GM10266 (cell line): ENCODE data around the gene GEMIN2.
"Not testable (repeated sequence)": the region's sequence is repeated elsewhere in the genome, so short reads cannot be mapped to it uniquely, and the experiment has no call there.

Source experiments
- DNase-seq: peaks from one replicate; pipeline ENCODE4 v3.0.0; 2012; ENCODE audit errors: extremely low spot score
- TF ChIP-seq, protein P1 (sequence below): IDR thresholded peaks from 2 replicates; pipeline ENCODE4 v1.5.1; 2012; ENCODE audit warnings: mild to moderate bottlenecking, low read depth; ENCODE audit not compliant: control insufficient read depth, insufficient read depth; ENCODE audit errors: missing control alignments

Gene GEMIN2, protein sequence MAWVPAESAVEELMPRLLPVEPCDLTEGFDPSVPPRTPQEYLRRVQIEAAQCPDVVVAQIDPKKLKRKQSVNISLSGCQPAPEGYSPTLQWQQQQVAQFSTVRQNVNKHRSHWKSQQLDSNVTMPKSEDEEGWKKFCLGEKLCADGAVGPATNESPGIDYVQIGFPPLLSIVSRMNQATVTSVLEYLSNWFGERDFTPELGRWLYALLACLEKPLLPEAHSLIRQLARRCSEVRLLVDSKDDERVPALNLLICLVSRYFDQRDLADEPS

DNA sequence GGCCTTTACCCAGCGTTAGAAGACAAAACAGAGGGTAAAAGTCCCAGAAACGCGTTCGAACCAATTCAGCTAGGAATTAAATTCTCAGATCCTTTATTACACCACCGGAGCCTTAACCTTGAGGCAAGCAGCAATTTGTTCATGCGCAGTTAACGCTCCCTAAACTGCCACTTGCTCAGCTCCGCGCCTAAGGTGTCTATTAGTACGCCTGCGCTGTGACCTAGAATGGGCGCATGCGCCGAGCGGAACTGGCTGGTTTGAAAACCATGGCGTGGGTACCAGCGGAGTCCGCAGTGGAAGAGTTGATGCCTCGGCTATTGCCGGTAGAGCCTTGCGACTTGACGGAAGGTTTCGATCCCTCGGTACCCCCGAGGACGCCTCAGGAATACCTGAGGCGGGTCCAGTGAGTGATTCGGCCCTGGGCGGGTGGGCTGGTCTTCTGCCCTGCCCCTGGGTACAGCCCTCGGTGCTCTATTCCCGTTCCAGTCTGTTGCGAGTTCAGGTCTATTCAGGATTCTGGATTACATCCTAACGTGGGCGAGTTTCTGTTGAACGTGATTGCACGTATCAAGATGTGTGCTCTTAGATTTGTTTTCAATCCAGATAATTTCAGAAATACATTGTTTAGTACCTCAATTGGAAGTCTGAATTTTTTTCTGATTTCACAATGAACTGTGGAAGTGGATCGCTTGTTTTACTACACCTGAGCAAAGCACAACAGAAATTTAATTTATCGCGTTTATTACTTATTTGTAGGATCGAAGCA, at the start of gene GEMIN2:
TSS of gene GEMIN2 (plus strand) at position 251 of the 766 bp plus-strand sequence. CDS start at position 267, 16 bp downstream.
- TF ChIP-seq, protein P1, sequence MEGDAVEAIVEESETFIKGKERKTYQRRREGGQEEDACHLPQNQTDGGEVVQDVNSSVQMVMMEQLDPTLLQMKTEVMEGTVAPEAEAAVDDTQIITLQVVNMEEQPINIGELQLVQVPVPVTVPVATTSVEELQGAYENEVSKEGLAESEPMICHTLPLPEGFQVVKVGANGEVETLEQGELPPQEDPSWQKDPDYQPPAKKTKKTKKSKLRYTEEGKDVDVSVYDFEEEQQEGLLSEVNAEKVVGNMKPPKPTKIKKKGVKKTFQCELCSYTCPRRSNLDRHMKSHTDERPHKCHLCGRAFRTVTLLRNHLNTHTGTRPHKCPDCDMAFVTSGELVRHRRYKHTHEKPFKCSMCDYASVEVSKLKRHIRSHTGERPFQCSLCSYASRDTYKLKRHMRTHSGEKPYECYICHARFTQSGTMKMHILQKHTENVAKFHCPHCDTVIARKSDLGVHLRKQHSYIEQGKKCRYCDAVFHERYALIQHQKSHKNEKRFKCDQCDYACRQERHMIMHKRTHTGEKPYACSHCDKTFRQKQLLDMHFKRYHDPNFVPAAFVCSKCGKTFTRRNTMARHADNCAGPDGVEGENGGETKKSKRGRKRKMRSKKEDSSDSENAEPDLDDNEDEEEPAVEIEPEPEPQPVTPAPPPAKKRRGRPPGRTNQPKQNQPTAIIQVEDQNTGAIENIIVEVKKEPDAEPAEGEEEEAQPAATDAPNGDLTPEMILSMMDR = no peak
- peak; percentile 88 for DNase-seq

DNA sequence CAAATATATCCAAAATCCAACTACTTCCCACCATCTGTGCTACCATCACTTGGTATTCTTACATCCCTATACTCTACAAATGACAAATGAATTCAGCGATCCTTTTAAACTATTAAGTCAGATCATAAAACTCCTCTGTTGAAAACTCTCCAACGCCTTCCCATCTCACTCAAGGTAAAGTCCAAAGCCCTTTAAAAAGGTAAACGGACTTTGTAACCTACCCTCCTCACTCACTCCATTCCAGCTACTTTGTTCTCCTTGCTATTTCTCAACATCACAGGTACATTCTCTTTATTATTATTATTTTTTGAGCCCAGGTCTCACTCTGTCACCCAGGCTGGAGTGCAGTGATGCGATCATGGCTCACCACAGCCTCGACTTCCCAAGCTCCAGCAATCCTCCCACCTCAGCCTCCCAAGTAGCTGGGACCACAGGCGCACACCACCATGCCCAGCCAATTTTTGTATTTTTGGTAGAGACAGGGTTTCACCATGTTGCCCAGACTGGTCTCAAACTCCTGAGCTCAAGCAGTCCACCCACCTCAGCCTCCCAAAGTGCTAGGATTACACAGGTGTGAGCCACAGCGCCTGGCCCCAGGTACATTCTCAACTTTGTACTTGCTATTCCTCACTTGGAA, 44.8 kb upstream of the GEMIN2 start:
- not testable (repeated sequence) for DNase-seq

DNA sequence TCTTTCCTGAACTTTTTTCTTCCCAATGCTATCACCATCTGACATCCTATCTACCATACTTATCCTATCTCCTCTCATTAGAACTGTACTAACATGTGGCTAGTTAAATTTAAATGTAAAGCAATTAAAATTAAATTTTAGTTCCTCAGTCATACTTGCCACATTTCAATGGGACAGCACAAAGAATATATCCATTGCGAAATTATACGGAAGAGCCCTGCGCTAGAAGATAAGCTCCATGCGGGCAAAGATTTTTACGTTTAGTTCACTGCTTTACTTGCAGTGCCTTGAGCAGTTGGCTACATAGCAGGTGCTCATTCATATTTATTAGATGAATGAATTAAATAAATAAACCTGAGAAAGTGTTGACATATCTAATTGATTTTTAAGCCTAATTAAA, 44.2 kb upstream of the GEMIN2 start:
- TF ChIP-seq, protein P1 = no peak

DNA sequence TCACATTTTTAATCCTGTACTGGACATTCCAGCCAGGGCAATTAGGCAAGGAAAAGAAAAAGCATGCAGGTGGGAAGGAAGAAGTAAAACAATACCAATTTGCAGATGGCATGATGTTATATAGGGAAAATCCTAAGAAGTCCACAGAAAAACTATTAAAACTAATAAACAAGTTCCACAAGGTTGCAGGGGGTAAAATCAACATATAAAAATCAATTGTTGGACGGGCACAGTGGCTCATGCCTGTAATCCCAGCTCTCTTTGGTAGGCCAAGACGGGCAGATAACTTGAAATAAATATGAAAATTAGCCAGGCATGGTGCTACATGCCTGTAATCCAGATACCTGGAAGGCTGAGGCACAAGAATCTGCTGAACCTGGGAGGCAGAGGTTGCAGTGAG, 43.0 kb upstream of the GEMIN2 start:
- no peak for DNase-seq
- TF ChIP-seq, protein P1 = no peak

More for the DNA sequence above, 44.2 kb upstream of the GEMIN2 start:
- DNase-seq = no peak

DNA sequence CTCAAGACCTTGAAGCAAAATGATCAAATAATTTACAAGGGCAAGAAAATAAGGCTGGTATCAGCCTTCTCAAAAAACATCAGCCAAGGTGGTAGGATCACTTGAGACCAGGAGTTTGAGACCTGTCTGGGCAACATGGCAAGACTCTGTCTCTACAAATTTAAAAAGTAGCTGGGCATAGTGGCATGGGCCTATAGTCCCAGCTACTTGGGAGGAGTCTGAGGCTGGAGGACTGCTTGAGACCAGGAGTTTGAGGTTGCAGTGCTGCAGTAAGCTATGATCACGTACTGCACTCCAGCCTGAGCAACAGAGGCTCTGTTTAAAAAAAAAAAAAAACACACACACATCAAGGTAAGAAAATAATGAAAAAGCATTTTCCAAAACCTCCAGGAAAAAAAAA, 33.2 kb upstream of the GEMIN2 start:
- TF ChIP-seq, protein P1 = no peak
- DNase-seq = no peak

DNA sequence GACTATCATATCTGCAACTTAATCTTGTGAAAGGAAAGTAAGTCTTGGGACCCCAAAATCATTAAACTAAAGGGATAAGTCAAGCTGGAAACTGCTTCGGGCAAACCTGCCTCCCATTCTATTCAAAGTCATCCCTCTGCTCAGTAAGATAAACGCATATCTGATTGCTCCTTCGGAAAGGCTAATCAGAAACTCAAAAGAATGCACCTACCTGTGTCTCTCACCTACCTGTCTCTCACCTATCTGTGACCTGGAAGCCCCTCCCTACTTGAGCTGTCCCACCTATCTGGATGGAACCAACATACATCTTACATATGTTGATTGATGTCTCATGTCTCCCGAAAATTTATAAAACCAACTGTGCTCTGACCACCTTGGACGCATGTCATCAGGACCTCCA, 31.0 kb upstream of the GEMIN2 start:
- no peak for DNase-seq
- TF ChIP-seq, protein P1 = no peak

DNA sequence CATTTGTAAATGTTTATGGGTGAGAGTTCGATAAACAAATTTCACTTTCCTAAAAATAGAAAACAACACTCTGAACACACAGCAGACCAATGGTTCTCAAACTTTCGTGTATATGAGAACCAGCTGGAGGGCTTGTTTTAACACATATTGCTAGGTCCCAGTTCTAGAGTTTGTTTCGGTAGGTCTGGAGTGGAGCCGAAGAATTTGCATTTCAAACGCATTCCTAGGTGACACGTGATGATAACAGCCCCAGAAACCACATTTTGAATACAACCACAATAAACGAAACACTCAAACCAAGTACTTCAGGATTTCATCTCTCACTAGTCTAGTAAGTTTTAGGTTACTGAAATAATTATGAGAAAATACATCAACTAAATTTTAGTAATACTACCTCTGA, 28.2 kb upstream of the GEMIN2 start:
- TF ChIP-seq, protein P1 = no peak
- no peak for DNase-seq
